Astrocyte of the spinal cord (primary cell): ENCODE data around the gene TTLL7.

Experiments used
- DNase-seq: peaks from one replicate; pipeline ENCODE4 v3.0.0; 2011; ENCODE audit warnings: low read depth, low spot score
- H3K4me3 ChIP-seq: 2 replicates; pipeline ENCODE4 v1.5.1; 2011; ENCODE audit warnings: low read depth, mild to moderate bottlenecking, low read length, moderate library complexity
- CTCF ChIP-seq: IDR thresholded peaks from 2 replicates; pipeline ENCODE4 v1.5.1; 2012; ENCODE audit warnings: low read depth, mild to moderate bottlenecking, low read length, inconsistent platforms
- in situ Hi-C: cut with HindIII; loops from 2 replicates; pipeline ENCODE4 v1.10.0; 2017; ENCODE audit warnings: low sequenced_read_pairs

TTLL7 gene

GRCh38 chr1:83887483-83887882 lies 111.4 kb downstream of the TTLL7 start:
- no peak for TF ChIP-seq CTCF
- no peak overlapping the region for H3K4me3 ChIP-seq
- in situ Hi-C loops = no loop called here
- no peak for DNase-seq

GRCh38 chr1:83883979-83884378 lies 115.0 kb downstream of the TTLL7 start:
- H3K4me3 ChIP-seq = no peak overlapping the region
- no peak for TF ChIP-seq CTCF
- in situ Hi-C loops = no loop called here
- DNase-seq = no peak

- DNase-seq = peak; percentile 58
- in situ Hi-C loops = no loop called here
- peak; percentile 21 for TF ChIP-seq CTCF
- H3K4me3 ChIP-seq = no peak overlapping the region
Observed at GRCh38 chr1:83882906-83883305, 116.0 kb downstream of the TTLL7 start.

GRCh38 chr1:83872515-83872914 lies 126.4 kb downstream of the TTLL7 start:
- H3K4me3 ChIP-seq = no peak overlapping the region
- no peak for TF ChIP-seq CTCF
- DNase-seq = no peak
- in situ Hi-C loops = no loop called here

- no peak for TF ChIP-seq CTCF
- no peak for DNase-seq
- H3K4me3 ChIP-seq = no peak overlapping the region
- in situ Hi-C loops = no loop called here
Observed at GRCh38 chr1:83864991-83865390, 133.9 kb downstream of the TTLL7 start.

GRCh38 chr1:83860490-83861221 lies 138.3 kb downstream of the TTLL7 start:
- DNase-seq = peak; percentile 27
- peak overlapping the region; percentile 41 for H3K4me3 ChIP-seq
- in situ Hi-C loops = no loop called here

More at GRCh38 chr1:83860490-83861221, 138.3 kb downstream of the TTLL7 start:
- TF ChIP-seq CTCF = peak; percentile 78
